ENCODE data around the gene NDFIP2.

Gene NDFIP2, protein sequence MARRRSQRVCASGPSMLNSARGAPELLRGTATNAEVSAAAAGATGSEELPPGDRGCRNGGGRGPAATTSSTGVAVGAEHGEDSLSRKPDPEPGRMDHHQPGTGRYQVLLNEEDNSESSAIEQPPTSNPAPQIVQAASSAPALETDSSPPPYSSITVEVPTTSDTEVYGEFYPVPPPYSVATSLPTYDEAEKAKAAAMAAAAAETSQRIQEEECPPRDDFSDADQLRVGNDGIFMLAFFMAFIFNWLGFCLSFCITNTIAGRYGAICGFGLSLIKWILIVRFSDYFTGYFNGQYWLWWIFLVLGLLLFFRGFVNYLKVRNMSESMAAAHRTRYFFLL

DNA sequence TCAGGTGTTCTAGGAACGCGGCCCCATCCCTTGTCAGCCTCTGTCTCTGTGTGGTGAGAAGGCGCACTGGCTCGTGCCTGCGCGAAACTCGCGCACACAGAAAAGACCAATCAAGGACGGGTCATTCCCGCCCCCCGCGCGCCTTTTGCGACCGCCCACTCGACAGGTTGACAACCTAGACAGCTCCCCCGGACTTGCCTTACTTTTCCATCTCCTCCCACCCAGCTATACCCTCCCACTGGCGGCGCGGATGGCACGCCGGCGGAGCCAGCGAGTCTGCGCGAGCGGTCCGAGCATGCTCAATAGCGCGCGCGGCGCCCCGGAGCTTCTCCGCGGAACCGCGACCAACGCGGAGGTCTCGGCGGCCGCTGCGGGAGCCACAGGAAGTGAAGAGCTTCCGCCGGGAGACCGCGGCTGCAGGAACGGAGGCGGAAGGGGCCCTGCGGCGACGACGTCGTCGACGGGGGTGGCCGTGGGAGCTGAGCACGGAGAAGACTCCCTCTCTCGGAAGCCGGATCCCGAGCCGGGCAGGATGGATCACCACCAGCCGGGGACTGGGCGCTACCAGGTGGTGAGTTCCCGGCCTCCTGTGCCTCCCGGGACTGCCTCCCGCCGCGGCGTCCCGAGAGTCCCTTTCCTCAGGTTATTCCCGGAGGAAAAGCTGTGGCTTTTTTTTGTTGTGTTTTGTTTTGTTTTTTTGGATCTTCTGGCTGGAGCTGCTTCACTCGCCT lies at the start of gene NDFIP2:
Gene NDFIP2, plus strand, starts transcription at position 202 of the 731 bp plus-strand sequence. Its CDS starts 49 bp downstream, at position 251.
- DNase-seq (ENCODE audit: low read depth in 2 of 2), result peak; percentile 86 to 87

DNA sequence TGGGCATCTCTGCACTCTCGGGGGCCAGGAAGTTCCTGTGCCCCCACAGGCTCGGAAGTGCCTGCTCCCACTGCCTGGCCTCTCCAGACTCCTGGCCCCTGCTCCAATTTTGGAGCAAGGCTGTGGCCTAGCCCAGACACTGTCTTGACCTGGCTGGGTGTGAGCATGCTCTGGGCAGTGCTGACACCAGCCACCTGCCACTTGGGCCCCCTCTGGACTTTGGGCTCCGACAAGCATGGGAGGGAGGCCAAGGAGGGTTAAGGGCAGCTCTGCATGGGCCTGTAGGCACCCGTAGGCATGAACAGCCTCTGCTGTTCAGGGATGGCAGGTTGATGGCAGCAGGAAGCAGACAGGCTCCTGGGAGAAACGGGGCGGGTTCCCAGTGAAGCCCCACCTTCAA lies 48.9 kb upstream of the NDFIP2 start:
- no peak for DNase-seq (ENCODE audit: low read depth in 2 of 2)

DNA sequence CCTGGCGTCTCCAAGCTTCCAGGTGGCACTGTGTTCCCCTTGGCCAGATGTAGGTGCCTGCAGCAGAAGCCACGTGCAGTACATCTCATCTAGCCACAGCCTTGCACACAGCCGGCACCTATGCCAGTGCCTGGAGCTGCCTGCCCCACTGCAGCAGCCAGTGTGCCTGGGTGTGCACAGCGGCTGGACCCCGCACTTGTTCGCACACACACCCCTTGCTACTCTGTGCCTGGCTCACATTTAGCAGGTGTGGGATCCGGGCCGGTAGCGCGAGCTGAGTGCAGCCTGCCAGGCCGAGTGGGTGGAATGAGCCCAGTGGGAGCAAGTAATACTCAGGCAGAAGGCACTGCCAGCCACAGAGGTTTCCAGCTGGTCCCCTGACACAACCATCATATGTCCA lies 48.0 kb upstream of the NDFIP2 start:
- DNase-seq (ENCODE audit: low read depth in 2 of 2), result no peak

DNA sequence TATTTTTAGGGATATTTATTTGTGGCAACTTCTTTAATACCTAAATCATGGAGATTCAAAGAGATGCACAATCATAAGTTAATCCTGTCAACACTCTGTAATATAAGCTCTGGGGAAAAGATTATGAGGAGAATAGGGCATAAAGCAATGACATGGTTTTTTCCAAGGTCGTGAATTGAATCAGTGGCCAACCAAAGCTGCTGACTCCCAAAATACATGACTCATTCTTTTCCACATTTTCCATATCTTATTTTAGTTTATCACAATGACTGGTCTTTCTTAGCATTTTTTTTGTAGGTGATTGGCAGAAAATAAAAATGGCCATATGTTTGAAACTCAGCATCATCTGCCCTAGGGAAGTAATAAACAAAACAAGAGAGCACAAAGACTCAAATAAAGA lies 46.4 kb upstream of the NDFIP2 start:
- no peak for DNase-seq (ENCODE audit: low read depth in 2 of 2)

DNA sequence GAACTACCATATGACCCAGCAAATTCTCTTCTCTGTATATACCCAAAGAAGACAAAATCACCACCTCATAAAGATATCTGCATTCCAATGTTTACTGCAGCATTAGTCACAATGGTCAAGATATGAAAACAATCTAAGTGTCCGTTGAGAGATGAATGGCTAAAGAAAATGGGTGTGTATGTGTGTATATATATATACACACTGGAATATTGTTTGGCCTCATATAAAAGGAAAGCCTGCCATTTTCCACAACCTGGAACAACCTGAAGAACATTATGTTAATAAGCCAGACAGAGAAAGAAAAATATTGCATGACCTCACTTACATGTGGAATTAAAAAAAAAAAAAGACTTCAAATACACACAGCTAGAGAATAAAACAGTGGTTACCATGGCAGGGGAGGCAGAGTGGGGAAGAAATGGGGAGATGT lies 45.4 kb upstream of the NDFIP2 start:
- DNase-seq (ENCODE audit: low read depth in 2 of 2), result no peak

DNA sequence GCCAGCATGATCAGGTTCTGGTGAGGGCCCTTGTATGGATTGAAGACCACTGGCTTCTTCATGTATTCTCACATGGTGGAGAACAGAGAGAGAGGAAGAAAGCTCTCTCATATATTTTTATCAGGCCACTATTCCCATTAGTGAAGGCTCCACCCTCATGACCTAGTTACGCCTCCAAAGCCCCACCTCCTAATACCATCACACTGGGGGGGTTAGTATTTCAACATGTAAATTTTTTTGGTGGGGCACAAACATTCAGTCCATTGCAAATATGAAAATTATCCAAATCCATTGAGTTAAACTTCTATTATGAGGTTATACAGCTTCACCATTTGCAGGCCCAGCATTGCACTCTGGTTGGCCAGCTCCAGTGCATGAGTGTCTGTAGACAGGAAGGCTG lies 41.7 kb upstream of the NDFIP2 start:
- DNase-seq (ENCODE audit: low read depth in 2 of 2), result no peak

DNA sequence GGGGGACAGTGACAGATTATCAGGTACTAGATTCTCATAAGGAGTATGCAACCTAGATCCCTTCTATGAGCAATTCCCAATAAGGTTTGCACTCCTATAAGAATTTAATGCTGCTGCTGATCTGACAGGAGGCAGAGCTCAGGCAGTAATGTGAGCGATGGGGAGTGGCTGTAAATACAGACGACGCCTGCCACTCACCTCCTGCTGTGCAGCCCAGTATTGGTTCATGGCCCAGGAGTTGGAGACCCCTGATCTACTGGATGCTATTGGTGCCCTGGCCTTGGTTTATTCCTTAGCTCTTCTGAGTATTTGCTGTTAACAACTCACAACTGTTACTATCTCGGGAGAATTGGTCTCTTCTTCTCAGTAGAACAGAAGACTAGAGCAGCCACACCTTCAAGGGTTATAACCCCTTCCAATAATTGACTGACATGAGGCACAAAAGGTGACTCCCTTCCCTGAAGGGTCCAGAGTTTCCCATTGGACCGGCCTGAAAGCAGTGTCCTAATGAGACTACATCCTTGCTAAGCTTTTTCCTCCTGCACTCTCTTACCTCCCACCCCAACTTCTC lies 39.9 kb upstream of the NDFIP2 start:
- no peak for DNase-seq (ENCODE audit: low read depth in 2 of 2)

DNA sequence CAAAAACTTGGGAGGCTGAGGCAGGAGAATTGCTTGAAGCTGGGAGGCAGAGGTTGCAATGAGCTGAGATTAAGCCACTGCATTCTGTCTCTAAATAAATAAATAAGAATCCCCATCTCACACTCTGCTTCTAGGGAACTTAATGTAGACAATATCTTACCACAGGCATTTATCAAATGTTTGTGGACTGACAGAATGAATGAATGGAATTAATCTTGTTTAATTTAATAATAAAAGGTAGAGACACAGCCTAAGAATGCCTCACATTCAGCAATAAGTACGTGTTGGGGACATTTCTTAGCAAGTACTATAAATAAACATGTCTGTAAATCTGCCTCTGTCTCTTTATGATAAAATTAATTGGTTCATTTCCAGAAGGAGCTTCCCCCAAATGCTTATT lies 38.7 kb upstream of the NDFIP2 start:
- no peak for DNase-seq (ENCODE audit: low read depth in 2 of 2)

DNA sequence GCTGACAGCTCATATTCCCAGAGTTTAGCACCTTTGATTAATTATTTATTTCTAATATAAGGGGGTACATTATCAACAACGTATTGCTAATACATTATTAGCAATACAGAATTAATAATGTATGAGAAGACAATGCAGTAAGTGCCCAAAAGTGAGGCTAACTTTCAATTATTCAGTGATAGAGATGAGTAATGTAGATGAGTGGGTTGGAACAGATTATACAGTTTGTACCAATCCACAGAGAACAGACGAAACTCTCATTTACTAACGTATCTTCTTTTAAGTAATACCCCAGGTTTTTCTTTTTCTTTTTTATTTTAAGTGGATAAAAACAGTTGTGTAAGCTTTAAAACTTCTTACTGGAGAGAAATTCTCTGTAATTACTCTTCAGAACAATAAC lies 38.2 kb upstream of the NDFIP2 start:
- no peak for DNase-seq (ENCODE audit: low read depth in 2 of 2)

DNA sequence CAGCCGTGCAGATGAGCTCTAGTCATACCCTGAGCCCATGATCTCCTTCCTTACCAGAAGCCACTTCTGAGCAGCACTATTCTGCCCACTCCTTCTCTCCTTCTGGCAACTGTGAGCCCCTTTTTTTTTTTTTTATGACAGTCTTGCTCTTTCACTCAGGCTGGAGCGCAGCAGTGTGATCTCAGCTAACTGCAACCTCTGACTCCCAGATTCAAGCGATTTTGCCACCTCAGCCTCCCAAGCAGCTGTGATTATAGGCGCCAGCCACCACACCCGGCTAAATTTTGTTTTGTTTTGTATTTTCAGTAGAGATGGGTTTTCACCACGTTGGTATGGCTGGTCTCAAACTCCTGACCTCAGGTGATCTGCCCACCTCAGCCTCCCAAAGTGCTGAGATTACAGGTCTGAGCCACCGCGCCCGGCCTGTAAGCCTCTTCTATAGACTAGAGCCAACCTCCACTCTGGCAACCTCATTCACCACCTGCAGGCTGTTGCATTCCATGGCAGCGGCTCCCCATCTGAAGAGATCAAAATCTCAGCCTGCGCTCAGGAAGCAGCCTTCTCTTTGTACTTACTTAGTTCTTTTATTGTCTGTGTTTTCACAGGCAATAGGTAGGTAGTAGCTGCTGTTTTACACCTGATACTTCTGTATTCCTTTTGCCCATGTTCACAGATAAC lies 34.8 kb upstream of the NDFIP2 start:
- peak in 1 of 2 donors; percentile 19 for DNase-seq (ENCODE audit: low read depth in 2 of 2)

DNA sequence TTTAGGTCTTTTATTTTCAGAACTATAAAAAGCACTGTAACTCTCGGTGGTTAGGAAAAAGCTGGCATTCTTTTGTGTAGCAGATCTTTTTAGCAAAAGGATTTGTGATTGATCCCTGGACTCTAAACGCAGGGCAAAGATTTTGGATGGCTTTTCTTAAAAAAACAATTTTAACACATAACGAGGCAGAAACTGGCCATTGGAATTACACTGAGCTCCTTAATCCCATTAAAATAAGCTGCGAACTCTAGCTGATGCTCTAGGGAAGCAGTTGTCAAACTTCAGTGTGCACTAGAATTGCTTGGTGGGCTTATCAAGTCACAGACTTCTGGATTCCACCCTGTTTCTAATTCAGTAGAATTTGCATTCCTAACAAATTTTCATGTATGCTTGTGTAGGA lies 33.8 kb upstream of the NDFIP2 start:
- DNase-seq (ENCODE audit: low read depth in 2 of 2), result no peak

DNA sequence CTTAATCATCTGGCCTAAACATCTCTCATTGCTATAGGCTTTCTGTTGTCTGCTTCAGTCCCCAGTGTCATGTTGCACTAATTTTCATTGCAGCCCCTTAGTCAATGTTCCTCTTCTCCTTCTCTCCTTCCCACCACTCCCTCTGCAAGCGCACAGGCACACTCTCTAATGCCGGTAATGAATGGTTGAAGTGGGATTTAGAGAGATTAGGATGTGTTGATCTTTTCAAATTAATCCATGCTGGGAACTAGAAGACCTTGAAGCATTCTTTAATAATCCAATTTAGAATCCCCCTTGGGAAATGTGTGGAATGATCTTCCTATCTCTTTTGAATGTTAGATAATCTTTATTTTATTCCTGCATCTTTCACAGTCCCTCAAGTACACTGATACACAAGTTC lies 33.2 kb upstream of the NDFIP2 start:
- no peak for DNase-seq (ENCODE audit: low read depth in 2 of 2)

DNA sequence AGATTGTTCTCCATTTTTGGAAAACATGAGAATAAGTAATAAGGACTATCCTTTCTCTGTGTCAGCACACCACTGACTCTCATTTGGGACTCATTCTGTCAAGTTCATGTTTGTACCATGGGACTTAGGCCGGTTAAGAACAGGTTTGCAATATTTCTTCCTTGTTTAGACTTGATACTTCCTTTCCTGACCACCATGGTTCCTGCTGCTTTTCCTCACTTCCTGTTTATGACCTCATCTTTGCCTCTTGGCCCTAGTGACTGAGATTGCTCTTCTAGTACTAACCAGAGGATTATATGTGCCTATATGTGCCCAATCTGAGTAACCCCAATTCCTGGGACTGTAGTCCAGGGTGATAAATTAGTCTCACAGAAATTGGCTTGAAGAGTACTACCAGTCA lies 32.5 kb upstream of the NDFIP2 start:
- no peak for DNase-seq (ENCODE audit: low read depth in 2 of 2)

DNA sequence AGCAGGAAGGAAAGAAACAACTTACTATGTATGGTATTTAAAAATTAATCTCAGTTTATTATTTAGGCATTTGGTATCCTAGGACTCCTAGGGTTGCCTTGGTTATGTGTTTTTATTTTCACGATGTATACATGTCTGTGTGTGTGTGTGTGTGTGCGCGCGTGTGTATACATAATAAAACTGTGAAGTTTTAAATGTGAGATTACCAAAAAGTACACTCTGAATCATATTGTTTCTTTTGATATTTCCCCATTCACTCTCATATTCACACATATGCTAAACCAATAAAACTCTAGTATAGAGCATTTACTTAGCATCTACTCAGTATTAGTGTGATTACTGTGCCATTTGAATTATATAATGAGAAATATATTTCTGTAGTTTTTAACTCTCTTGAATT lies 30.8 kb upstream of the NDFIP2 start:
- peak in 1 of 2 donors; percentile 18 for DNase-seq (ENCODE audit: low read depth in 2 of 2)

DNA sequence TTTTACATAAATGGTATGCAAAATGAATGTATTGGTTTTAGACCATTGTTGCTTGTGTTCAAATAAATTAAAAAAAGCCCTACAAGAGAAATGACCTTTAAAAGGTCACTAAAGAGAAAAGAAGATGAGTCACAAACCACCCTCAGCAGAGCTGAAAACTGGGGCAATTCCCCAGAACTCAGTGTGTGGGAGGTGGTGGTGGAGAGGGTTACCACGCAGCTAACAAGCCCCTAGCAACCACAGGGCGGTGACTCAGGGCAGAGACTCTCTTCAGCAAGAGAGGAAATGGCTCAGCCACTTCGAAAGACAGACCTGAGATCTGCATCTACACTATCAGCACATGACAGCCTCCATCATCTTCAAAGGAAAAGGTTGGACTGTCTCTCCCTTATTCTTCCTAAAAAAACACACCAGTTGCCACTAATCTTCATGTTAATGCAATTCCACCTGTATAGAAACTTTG lies 29.4 kb upstream of the NDFIP2 start:
- DNase-seq (ENCODE audit: low read depth in 2 of 2), result peak; percentile 93 to 95

DNA sequence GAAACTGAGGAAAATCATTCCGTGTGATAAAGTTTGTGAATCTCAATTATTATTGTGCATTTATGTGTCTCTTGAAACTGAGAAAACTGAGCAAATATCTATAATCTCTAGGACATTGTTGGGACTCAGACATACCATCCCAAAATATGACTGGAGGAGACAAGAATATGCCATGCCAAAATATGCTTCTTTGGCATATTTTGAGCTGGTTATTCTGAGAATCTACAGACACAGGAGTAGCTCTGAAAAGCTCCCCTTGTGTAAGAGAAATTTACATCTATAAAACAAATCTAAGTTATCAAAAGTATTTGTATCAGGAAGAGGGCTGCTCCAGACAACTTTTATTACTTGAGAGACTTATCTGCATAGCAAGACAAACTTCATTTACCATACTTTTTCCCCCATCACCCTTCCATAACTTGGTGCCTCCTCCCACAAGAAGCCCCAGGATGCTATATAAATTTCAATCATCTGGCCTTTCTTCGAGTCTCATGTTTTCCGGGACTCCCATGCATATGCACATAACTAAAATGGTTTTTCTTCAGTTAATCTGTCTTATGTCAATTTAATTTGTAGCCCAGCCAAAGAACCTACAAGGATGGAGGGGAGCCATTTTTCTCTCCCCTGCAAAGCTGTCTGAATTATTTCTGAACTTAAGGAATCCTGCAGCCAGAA lies 28.6 kb upstream of the NDFIP2 start:
- no peak for DNase-seq (ENCODE audit: low read depth in 2 of 2)

DNA sequence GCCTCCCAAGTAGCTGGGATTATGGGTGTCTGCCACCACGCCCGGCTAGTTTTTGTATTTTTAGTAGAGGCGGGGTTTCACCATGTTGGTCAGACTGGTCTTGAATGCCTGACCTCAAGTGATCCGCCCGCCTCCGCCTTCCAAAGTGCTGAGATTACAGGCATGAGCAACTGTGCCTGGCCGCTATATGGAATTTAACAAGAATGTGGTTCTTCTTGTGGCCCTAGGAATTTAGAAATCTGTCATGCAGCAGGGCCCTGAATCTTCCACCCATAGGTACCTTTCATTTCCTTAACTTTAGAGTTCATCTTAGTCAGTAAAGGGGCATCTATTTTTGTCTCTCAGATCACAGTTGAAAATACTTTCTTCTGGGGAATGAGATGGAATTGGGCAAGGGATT lies 25.6 kb upstream of the NDFIP2 start:
- no peak for DNase-seq (ENCODE audit: low read depth in 2 of 2)

DNA sequence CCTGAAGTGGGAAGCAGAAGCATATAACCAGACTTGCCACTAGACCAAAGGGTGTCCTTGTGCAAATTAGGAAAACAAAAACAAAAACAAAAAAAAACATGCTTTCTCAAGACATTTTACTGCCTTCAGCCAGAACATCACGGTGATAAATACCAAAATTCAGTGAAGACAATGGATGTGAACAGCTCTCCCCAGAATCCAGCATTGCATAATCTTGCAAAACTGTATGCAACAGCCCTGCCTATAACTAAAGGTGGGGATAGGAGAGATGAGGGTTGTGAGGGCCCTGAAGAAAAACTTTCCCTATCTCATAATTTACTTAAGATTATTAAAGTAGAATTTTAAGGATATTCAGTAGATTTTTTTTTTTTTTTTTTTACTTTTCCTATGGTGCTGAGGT lies 24.9 kb upstream of the NDFIP2 start:
- DNase-seq (ENCODE audit: low read depth in 2 of 2), result no peak

DNA sequence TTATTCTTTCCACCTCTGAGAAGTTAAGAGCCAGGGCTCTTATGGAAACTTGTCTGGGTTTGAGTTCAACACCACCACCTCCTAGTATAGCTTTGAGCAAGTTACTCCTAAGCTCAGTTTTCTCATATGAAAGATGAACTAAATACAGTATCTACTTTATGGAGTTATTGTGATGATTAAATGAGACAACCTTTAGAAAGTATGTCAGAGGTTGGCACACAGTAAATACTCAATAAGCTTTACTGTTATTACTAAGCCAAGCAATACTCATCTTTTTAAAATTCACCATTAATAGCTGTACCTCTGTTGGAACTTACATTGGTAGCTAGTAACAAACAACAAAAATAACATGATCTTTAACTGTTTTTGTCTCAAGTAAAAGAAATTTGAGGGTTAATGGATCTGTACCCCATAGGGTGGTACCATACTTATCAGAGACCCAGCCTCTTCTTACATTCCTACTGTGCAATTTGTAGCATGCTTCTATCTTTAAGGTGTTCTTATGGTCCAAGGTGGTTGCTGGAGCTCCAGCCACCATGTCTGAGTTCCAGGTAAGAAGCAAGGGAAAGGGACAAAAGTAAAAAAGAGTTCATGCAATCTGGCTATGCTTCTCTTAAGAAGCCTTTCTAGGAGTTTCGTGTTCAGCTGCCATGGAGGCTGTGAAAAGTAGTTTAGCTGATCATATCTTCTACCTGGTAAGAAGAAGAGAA lies 24.1 kb upstream of the NDFIP2 start:
- DNase-seq (ENCODE audit: low read depth in 2 of 2), result no peak

DNA sequence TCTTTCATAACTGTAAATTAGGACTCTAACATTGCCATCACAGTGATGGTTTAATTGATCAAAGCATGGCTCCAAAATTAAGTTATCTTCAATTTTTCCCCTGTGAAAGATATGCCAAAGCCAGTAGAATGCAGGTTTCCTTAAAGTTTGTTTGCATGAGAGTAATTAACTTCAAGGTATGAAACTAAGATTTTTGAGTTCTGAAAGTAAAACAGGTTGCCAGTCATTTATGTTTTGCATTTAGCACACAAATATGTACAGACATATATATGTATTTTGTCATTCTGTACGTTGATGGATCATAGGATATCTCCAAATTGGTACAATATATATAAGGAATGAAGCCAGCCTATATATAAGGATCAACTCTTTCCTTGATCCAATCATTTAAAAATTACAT lies 23.6 kb upstream of the NDFIP2 start:
- no peak for DNase-seq (ENCODE audit: low read depth in 2 of 2)

DNA sequence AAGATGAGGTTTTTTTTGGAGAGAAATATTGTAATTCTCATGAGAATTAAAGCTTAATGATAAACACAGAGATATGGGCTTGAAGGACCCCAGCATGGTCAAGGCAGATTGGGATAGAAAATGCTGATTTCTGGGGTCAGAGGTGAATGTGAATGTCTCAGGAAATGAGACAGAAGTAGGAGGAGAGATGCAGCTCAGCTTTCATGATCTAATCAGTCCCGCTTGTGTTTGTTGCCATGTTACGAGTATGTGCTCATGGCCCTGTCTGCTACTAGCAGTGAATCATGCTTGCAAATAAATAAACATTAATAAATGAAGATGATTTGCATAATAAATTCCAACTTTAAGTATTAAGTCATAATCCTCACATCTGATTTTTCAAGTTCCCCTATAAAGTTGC lies 23.0 kb upstream of the NDFIP2 start:
- no peak for DNase-seq (ENCODE audit: low read depth in 2 of 2)
